IMR-90 (cell line): ENCODE results near the gene RAC2.

Source experiments
- CEBPB ChIP-seq: IDR thresholded peaks from 2 replicates; pipeline ENCODE4 v1.6.1; 2012; ENCODE audit warnings: low read depth, low read length, improper control_type of control experiment
- CHD1 ChIP-seq: IDR thresholded peaks from 2 replicates; pipeline ENCODE4 v1.6.1; 2012; ENCODE audit warnings: low read depth, low read length, improper control_type of control experiment
- MXI1 ChIP-seq: IDR thresholded peaks from 2 replicates; pipeline ENCODE4 v1.6.1; 2012; ENCODE audit warnings: low read depth, mild to moderate bottlenecking, low read length, moderate library complexity, borderline replicate concordance
- POLR2A ChIP-seq: IDR thresholded peaks from 2 replicates; pipeline ENCODE4 v1.6.1; 2012; ENCODE audit warnings: mild to moderate bottlenecking, low read depth, low read length
- RAD21 ChIP-seq: IDR thresholded peaks from 2 replicates; pipeline ENCODE4 v1.6.1; 2012; ENCODE audit warnings: low read length, improper control_type of control experiment
- RCOR1 ChIP-seq: IDR thresholded peaks from 2 replicates; pipeline ENCODE4 v1.6.1; 2012; ENCODE audit warnings: mild to moderate bottlenecking, low read length, improper control_type of control experiment; ENCODE audit not compliant: insufficient replicate concordance
- SMC3 ChIP-seq: fragments of 150-350 bp; IDR thresholded peaks from 2 replicates; pipeline ENCODE4 v1.6.1; 2016; ENCODE audit warnings: low read depth, mild to moderate bottlenecking, antibody characterized with exemption, low read length, moderate library complexity
- TF ChIP-seq, protein P1 (sequence below): conservative IDR thresholded peaks from 2 replicates; pipeline ENCODE4 v1.5.1; 2012; ENCODE audit warnings: mild to moderate bottlenecking, low read depth, low read length, improper control_type of control experiment
- TF ChIP-seq, protein P2 (sequence below): fragments of 150-350 bp; IDR thresholded peaks from 2 replicates; pipeline ENCODE4 v1.6.1; 2017; ENCODE audit warnings: mild to moderate bottlenecking, antibody characterized with exemption, low read length, low read depth

DNA sequence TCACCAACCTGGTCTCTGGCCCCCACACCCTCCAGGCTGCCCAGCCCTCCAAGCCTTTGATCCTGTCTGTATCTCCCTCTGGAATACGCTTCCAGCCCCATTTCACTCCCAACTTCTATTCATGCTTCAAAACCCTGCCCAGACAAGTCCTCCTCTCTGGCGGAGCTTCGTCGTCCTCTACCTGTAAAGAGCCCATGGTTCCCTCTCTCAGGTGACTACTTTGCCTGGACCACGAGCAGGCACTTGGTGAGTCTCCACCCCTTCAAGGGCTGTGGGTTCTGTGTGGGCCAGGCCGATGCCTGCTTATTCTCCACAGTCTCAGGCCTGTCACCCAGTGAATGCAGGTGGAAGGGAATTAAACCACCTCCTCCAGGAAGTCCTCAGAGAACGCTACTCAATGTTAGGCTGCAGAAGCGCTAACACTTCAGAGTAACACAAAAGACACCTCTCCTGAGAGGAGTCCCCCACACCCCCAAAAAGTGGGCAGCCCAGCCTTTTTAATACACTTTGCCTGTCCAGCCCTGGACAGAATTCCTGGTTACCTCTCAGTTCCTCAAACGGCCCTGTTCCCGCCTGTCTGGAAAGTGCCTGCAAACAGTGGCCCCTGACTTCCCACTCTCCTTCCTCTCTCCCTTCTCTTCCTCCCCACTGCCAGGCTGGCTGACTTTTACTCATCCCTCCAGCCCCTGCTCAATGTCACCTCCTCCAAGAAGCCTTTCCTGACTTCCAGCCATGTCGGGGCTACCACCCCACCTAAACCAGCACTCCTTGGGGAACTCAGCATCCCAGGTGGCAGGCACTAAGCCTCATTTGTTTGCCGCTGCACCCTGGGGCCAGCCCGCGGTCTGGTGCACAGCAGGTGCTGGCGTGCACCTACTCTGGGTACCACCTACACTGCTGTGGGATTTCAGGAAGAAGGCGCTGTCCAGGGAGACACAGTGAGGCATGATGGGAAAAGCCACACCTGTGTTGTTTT is 9.0 kb downstream of the RAC2 start:
- TF ChIP-seq, protein P1, sequence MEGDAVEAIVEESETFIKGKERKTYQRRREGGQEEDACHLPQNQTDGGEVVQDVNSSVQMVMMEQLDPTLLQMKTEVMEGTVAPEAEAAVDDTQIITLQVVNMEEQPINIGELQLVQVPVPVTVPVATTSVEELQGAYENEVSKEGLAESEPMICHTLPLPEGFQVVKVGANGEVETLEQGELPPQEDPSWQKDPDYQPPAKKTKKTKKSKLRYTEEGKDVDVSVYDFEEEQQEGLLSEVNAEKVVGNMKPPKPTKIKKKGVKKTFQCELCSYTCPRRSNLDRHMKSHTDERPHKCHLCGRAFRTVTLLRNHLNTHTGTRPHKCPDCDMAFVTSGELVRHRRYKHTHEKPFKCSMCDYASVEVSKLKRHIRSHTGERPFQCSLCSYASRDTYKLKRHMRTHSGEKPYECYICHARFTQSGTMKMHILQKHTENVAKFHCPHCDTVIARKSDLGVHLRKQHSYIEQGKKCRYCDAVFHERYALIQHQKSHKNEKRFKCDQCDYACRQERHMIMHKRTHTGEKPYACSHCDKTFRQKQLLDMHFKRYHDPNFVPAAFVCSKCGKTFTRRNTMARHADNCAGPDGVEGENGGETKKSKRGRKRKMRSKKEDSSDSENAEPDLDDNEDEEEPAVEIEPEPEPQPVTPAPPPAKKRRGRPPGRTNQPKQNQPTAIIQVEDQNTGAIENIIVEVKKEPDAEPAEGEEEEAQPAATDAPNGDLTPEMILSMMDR = no peak
- TF ChIP-seq RCOR1 (no peak), RAD21 (no peak), SMC3 (no peak), POLR2A (no peak), CEBPB (no peak), MXI1 (no peak), CHD1 (no peak)
- TF ChIP-seq, protein P2, sequence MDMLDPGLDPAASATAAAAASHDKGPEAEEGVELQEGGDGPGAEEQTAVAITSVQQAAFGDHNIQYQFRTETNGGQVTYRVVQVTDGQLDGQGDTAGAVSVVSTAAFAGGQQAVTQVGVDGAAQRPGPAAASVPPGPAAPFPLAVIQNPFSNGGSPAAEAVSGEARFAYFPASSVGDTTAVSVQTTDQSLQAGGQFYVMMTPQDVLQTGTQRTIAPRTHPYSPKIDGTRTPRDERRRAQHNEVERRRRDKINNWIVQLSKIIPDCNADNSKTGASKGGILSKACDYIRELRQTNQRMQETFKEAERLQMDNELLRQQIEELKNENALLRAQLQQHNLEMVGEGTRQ = no peak
